ENCODE data around the gene KIF3B.

GRCh38 chr20:32380745-32381144, 103.3 kb downstream of the KIF3B start:
- TF ChIP-seq, protein P1, sequence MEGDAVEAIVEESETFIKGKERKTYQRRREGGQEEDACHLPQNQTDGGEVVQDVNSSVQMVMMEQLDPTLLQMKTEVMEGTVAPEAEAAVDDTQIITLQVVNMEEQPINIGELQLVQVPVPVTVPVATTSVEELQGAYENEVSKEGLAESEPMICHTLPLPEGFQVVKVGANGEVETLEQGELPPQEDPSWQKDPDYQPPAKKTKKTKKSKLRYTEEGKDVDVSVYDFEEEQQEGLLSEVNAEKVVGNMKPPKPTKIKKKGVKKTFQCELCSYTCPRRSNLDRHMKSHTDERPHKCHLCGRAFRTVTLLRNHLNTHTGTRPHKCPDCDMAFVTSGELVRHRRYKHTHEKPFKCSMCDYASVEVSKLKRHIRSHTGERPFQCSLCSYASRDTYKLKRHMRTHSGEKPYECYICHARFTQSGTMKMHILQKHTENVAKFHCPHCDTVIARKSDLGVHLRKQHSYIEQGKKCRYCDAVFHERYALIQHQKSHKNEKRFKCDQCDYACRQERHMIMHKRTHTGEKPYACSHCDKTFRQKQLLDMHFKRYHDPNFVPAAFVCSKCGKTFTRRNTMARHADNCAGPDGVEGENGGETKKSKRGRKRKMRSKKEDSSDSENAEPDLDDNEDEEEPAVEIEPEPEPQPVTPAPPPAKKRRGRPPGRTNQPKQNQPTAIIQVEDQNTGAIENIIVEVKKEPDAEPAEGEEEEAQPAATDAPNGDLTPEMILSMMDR (IDR thresholded peaks at IDR 0.05): no peak
- TF ChIP-seq EP300 (IDR thresholded peaks at IDR 0.05): no peak
